ENCODE data around the gene SAMD4B.

- TF ChIP-seq, protein P1, sequence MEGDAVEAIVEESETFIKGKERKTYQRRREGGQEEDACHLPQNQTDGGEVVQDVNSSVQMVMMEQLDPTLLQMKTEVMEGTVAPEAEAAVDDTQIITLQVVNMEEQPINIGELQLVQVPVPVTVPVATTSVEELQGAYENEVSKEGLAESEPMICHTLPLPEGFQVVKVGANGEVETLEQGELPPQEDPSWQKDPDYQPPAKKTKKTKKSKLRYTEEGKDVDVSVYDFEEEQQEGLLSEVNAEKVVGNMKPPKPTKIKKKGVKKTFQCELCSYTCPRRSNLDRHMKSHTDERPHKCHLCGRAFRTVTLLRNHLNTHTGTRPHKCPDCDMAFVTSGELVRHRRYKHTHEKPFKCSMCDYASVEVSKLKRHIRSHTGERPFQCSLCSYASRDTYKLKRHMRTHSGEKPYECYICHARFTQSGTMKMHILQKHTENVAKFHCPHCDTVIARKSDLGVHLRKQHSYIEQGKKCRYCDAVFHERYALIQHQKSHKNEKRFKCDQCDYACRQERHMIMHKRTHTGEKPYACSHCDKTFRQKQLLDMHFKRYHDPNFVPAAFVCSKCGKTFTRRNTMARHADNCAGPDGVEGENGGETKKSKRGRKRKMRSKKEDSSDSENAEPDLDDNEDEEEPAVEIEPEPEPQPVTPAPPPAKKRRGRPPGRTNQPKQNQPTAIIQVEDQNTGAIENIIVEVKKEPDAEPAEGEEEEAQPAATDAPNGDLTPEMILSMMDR (IDR thresholded peaks at IDR 0.05), result no peak
- TF ChIP-seq POLR2A (IDR thresholded peaks at IDR 0.05), result peak in 1 of 3 donors; percentile 16
Measured at GRCh38 chr19:39428283-39429112, 86.3 kb downstream of the SAMD4B start.

Measured in body of pancreas (tissue), 4 donors.